NK-92 treated with Interleukin-12 subunit alpha and Interleukin-12 subunit beta, amount 100 ng/mL, for 24 hours (cell line): Measurements from ENCODE around the gene ZBTB32.
"Not testable (repeated sequence)": the region's sequence is repeated elsewhere in the genome, so short reads cannot be mapped to it uniquely, and the experiment has no call there.

Experiments used
- DNase-seq: peaks from one replicate; lab custom pipeline; 2025; lab: John Stamatoyannopoulos, UW

The ZBTB32 gene

DNA sequence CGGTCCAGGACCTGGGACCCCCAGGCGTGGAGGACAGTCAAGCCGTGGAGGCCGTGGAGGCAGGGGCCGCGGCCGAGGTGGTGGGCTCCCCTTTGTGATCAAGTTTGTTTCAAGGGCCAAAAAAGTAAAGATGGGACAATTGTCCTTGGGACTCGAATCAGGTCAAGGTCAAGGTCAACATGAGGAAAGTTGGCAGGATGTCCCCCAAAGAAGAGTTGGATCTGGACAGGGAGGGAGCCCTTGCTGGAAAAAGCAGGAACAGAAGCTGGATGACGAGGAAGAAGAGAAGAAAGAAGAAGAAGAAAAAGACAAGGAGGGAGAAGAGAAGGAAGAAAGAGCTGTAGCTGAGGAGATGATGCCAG, 15.8 kb downstream of the ZBTB32 start:
- DNase-seq: no peak

DNA sequence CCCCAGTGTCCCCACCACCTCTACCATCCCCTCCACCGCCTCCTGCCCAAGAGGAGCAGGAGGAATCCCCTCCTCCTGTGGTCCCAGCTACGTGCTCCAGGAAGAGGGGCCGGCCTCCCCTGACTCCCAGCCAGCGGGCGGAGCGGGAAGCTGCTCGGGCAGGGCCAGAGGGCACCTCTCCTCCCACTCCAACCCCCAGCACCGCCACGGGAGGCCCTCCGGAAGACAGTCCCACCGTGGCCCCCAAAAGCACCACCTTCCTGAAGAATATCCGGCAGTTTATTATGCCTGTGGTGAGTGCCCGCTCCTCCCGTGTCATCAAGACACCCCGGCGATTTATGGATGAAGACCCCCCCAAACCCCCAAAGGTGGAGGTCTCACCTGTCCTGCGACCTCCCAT, 16.3 kb downstream of the ZBTB32 start:
- DNase-seq: no peak

DNA sequence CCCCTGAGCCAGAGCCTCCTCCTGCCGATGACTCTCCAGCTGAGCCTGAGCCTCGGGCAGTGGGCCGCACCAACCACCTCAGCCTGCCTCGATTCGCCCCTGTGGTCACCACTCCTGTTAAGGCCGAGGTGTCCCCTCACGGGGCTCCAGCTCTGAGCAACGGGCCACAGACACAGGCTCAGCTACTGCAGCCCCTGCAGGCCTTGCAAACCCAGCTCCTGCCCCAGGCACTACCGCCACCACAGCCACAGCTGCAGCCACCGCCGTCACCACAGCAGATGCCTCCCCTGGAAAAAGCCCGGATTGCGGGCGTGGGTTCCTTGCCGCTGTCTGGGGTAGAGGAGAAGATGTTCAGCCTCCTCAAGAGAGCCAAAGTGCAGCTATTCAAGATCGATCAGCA, 17.0 kb downstream of the ZBTB32 start:
- no peak for DNase-seq

DNA sequence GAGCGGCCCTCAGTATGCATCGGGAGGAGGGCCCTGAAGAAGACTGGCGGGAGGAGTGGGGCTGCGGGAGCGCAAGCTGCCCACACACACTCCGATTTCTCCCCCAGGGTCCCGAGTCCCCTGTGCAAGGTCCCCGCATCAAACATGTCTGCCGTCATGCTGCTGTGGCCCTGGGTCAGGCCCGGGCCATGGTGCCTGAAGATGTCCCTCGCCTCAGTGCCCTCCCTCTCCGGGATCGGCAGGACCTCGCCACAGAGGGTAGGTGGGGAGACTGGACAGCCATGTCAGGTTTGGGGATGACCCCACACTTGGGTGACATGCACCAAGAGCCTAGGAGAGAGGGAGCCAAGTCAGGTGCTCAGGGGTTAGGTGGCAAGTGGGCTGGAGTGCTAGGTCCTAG, 18.1 kb downstream of the ZBTB32 start:
- no peak for DNase-seq

DNA sequence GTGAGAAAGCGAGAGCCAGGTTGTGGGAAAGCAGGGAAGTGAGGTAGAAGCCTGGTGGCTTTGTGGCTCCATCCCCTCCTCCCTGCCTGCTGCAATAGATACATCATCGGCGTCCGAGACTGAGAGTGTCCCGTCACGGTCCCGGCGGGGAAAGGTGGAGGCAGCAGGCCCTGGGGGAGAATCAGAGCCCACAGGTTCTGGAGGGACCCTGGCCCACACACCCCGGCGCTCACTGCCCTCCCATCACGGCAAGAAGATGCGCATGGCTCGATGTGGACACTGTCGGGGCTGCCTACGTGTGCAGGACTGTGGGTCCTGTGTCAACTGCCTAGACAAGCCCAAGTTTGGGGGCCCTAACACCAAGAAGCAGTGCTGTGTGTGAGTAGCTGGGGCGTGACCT, 18.5 kb downstream of the ZBTB32 start:
- DNase-seq: no peak

DNA sequence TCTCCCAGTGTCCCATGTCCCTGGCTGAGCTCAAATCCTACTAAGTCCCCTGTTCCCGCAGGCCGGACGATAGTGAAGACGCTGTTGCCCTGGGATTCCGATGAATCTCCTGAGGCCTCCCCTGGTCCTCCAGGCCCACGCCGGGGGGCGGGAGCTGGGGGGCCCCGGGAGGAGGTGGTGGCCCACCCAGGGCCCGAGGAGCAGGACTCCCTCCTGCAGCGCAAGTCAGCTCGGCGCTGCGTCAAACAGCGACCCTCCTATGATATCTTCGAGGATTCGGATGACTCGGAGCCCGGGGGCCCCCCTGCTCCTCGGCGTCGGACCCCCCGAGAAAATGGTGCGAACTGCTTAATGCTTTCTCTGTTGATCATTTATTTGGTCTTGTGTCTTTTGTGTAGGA, 19.3 kb downstream of the ZBTB32 start:
- DNase-seq: no peak

DNA sequence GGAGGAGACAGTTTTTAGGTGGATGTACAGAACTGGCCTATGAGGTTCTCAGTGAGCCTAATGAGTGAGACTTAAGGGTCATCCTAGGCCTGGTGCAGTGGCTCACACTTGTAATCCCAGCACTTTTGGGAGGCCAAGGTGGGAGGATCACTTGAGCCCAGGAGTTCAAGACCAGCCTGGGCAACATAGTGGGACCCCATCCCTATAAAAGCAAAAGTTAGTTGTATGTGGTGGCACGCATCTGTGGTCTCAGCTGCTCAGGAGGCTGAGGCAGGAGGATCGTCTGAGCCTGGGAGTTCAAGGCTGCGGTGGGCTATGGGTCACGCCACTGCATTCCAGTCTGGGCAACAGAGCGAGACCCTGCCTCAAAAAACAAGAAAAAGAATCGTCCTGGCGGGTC, 19.8 kb downstream of the ZBTB32 start:
- not testable (repeated sequence) for DNase-seq

DNA sequence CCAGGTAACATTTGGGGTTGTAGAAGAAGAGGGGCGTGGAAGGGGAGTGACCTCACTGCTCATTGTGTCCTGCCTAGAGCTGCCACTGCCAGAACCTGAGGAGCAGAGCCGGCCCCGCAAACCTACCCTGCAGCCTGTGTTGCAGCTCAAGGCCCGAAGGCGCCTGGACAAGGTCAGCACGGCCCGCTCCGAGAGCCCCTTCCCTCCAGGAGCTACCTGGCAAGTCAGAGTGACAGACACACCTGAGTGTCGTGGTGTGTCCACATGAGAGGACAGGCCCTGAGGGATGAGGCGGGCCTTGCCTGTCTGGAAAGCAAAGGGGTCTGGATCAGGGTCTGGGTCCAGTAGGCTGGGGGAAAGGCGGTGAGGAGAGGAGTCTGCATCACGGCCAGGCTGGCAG, 20.2 kb downstream of the ZBTB32 start:
- DNase-seq: no peak

DNA sequence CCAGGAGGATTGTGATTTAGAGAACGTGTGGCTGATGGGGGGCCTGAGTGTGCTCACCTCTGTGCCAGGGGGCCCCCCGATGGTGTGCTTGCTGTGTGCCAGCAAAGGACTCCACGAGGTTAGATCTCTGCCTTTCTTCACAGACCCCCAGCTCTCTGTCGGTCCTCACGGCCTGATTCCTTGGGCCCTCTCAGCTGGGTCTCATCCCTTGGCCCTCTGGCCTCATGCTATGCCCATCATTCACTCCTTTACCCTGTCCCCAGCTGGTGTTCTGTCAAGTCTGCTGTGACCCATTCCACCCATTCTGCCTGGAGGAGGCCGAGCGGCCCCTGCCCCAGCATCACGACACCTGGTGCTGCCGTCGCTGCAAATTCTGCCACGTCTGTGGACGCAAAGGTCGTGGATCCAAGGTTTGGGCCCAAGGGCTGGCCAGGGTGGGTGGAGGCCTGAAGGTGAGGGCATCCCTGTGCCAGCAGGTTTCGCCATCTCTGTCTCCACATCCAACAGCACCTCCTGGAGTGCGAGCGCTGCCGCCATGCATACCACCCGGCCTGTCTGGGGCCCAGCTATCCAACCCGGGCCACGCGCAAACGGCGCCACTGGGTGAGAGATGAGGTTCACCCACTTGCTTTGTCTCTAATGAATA, 21.0 kb downstream of the ZBTB32 start:
- no peak for DNase-seq

DNA sequence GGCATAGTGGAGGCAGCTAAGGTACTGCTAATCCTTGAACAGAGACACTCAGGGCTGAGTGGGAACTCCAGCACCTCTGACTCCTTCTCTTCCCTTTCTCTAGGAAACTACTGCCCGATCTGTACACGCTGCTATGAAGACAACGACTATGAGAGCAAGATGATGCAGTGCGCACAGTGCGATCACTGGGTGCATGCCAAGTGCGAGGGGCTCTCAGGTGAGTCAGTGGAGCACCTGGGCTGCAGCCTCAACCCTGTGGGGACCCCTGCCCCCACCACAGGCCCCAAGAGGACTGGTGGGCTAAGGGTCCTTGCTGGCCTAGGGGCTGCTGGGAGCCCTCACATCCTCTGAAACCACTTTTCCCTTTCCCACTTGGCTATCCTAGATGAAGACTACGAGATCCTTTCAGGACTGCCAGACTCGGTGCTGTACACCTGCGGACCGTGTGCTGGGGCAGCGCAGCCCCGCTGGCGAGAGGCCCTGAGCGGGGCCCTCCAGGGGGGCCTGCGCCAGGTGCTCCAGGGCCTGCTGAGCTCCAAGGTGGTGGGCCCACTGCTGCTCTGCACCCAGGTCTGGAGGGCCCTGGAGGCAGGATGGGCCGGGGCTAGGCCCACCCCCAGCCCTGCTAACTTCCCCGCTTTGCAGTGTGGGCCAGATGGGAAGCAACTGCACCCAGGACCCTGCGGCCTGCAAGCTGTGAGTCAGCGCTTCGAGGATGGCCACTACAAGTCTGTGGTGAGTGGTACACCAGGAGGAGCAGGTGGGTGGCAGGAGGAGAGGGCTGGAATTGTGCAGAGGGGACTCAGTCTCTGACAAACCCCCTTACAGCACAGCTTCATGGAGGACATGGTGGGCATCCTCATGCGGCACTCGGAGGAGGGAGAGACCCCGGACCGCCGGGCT, 22.9 kb downstream of the ZBTB32 start:
- no peak for DNase-seq

DNA sequence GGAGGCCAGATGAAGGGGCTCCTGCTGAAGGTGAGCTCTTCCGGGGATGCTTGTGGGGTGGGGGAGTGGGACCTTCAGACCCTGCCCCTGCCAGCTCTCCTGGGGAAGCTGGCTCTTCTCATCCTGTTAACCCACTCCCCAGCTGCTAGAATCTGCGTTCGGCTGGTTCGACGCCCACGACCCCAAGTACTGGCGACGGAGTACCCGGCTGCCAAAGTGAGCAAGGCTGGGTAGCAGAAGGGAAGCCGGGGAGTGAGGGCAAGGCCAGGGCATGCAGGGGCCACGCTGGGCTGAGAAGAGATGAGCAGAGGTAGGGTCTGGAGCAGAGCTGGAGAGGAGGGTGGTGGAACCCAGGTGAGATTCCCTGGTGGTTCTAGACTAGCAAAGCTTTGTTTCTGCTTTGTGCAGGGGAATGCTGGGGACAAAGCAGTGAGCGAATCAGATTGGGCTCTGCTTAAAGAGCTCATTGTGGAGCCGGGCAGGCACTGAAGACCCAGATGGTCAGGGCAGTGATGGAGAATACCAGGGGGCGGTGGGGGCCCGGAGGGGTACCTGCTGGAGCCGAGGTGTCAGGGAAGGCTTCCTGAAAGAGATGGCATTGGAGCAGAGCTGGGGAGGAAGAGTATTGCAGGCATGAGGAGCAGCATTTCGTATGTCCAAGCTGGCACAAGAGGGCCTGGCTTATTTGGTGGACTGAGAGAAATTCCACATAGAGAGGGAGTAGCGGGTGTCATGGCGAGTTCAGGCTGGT, 23.8 kb downstream of the ZBTB32 start:
- DNase-seq: no peak

DNA sequence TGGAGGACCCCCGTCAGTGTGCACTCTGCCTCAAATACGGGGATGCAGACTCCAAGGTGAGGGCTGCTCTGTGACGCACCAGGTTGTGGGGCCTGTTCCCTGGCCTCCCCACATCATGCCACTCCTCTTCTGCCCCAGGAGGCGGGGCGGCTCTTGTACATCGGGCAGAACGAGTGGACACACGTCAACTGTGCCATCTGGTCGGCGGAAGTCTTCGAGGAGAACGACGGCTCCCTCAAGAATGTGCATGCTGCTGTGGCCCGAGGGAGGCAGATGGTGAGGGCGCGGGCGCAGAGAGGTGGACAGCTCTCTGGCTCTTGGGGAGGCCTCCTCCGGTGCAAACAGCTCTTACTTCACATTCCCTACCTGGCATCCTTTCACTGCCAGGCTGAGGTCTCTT, 24.7 kb downstream of the ZBTB32 start:
- DNase-seq: no peak

DNA sequence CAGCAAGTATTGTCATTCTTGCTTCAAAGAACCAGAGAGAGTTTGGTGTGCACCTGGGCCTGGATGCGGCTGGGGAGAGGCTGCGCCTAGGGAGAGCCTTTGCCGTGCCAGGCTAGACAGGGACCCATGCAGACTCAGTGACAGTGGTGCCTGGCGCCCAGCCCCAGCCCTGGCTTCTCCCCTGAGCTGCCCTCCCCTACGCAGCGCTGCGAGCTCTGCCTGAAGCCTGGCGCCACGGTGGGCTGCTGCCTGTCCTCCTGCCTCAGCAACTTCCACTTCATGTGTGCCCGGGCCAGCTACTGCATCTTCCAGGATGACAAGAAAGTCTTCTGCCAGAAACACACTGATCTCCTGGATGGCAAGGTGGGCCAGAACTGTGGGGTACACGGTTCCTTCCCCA, 25.4 kb downstream of the ZBTB32 start:
- no peak for DNase-seq

DNA sequence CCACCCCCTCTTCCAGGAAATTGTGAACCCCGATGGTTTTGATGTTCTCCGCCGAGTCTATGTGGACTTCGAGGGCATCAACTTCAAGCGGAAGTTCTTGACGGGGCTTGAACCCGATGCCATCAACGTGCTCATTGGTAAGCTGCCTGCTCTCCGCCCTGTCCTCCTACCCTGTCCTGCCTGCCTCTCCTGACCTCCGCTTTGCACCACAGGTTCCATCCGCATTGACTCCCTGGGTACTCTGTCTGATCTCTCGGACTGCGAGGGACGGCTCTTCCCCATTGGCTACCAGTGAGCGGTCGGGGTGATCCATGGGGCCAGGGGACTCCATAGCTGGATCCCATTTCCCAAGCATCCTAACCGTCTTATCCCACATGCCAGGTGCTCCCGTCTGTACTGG, 26.0 kb downstream of the ZBTB32 start:
- no peak for DNase-seq

DNA sequence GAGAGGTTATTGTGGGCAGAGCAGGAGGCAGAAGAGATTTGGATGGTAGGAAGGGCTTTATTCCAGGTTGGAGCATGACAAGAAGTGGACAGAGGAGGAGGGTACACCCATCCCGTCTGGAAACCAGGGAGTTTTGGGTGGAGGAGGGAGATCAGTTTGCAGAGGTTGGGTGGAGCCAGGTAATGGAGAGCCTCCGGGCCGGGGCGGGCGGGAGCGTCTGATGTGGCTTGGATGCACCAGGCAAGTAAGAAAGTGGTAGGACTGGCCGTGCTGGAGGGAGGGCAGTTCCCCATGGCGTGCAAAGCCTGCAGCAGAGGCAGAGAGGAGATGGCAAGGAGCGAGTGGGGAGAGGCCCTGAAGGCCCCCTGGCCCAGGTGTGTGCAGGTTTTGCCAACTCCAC, 27.0 kb downstream of the ZBTB32 start:
- DNase-seq: no peak

DNA sequence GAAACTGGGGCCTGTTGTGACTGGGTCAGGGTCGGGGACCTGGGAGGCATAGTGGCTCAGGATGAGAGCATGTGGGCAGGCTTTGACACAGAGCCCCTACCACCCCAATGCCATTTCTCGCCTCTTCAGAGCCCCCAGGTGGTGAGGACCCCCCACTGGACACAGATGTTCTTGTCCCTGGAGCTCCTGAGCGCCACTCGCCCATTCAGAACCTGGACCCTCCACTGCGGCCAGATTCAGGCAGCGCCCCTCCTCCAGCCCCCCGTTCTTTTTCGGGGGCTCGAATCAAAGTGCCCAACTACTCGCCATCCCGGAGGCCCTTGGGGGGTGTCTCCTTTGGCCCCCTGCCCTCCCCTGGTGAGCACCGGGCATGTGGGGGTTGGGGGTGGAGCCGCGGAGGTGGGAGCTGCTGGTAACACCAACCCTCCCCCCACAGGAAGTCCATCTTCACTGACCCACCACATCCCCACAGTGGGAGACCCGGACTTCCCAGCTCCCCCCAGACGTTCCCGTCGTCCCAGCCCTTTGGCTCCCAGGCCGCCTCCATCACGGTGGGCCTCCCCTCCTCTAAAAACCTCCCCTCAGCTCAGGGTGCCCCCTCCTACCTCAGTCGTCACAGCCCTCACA, 27.5 kb downstream of the ZBTB32 start:
- no peak for DNase-seq

DNA sequence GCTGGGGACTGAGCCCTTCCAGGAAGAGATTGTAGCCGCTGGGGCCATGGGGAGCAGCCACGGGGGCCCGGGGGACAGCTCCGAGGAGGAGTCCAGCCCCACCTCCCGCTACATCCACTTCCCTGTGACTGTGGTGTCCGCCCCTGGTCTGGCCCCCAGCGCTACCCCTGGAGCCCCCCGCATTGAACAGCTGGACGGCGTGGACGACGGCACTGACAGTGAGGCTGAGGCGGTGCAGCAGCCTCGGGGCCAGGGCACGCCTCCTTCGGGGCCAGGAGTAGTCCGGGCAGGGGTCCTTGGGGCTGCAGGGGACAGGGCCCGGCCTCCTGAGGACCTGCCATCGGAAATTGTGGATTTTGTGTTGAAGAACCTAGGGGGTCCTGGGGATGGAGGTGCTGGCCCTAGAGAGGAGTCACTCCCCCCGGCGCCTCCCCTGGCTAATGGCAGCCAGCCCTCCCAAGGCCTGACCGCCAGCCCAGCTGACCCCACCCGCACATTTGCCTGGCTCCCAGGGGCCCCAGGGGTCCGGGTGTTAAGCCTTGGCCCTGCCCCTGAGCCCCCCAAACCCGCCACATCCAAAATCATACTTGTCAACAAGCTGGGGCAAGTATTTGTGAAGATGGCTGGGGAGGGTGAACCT, 28.3 kb downstream of the ZBTB32 start:
- DNase-seq: no peak

DNA sequence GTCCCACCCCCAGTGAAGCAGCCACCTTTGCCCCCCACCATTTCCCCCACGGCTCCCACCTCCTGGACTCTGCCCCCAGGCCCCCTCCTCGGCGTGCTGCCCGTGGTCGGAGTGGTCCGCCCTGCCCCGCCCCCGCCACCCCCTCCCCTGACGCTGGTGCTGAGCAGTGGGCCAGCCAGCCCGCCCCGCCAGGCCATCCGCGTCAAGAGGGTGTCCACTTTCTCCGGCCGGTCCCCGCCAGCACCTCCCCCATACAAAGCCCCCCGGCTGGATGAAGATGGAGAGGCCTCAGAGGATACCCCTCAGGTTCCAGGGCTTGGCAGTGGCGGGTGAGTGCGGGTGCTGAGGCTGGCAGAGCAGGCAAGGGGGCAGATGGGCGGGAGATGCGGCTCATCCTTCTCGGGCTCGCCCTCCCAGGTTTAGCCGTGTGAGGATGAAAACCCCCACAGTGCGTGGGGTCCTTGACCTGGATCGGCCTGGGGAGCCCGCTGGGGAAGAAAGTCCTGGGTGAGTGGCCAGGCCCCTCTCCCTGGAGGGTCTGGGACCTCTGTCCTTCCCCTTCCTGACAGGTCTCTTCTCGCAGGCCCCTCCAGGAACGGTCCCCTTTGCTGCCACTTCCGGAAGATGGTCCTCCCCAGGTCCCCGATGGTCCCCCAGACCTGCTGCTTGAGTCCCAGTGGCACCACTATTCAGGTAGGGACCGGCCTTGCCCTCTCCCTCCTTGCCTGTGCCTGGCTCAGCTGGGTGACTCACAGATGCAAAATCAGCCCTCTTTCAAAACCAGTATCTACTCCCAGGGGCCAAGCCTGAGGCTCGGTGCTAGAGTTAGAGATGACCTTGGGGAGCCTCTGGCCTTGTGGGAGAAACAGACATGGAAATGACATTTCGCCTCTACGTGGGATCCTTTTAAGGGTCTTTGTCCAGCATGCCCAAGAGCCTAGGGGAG, 29.1 kb downstream of the ZBTB32 start:
- DNase-seq: no peak

DNA sequence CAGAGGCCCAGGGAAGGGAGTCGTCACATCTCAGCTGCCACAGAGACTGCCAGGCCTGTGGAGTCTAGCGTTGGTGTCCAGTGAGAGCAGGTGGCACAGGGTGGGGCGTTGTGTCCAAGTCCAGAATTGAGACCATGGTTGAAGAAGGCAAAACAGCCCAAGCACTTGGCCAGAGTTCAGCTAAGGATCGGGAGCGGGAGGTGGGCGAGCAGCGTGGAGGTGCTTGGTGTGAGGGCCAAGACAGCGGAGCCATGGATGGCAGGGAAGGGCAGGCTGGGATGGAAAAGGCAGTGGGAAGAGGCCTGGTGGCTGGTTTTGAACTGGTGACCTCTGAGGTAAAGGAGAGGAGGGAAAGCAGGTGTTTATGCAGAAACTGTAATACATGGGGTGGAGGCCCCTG, 29.9 kb downstream of the ZBTB32 start:
- no peak for DNase-seq

DNA sequence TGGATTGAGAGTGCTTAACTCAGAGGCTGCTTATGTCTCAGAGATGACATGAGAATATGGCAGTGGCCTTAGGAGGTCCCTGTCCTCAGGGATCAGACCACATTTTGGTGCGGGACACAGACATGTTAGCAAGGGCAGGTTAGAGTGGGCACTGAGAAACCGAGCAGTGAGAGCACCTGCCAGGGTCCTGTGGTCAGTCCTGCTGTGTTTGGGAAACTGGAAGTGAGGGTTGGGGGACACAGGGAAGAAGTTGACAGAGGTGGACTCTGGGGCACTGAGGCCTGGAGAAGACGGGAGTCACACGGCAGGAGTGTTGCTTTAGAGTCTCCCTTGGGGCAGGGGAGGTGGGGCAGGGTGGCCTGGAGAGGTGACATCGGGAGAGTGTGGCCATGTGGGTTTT, 30.5 kb downstream of the ZBTB32 start:
- DNase-seq: no peak
